Hepatocyte (in vitro differentiated cells): Measurements from ENCODE around the gene ZNF780A. TPM values are rescaled to one million over a fixed set of nuclear protein-coding genes. Genes with fewer than 3 reads are reported as not detected.
A peak's percentile ranks its signal among the peaks of the same experiment; 100 is the strongest.

Source experiments
- DNase-seq: peaks from one replicate; pipeline ENCODE4 v3.0.0-alpha.2; 2016; ENCODE audit warnings: low spot score
- H2AFZ ChIP-seq: fragments of 200-600 bp; sonication (generic); 2 replicates; pipeline ENCODE4 v1.6.0; 2016; ENCODE audit warnings: antibody characterized with exemption, mild to moderate bottlenecking
- H3K27ac ChIP-seq: fragments of 200-600 bp; sonication (generic); 2 replicates; pipeline ENCODE4 v1.5.1; 2016; ENCODE audit warnings: mild to moderate bottlenecking
- H3K27me3 ChIP-seq: fragments of 200-600 bp; sonication (generic); 2 replicates; pipeline ENCODE4 v1.6.1; 2016
- H3K36me3 ChIP-seq: fragments of 200-600 bp; sonication (generic); replicated peaks from 2 replicates; pipeline ENCODE4 v1.5.1; 2016; ENCODE audit warnings: low read depth; ENCODE audit not compliant: insufficient read depth
- H3K4me1 ChIP-seq: fragments of 200-600 bp; sonication (generic); 2 replicates; pipeline ENCODE4 v1.5.1; 2016; ENCODE audit warnings: mild to moderate bottlenecking, moderate library complexity; ENCODE audit not compliant: insufficient read depth
- H3K4me2 ChIP-seq: fragments of 200-600 bp; sonication (generic); 2 replicates; pipeline ENCODE4 v1.6.0; 2016
- H3K4me3 ChIP-seq: fragments of 200-600 bp; sonication (generic); 2 replicates; pipeline ENCODE4 v1.5.1; 2016; ENCODE audit warnings: mild to moderate bottlenecking
- H3K79me2 ChIP-seq: fragments of 200-600 bp; sonication (generic); 2 replicates; pipeline ENCODE4 v1.6.0; 2017; ENCODE audit warnings: mild to moderate bottlenecking
- H3K9me2 ChIP-seq: fragments of 200-600 bp; sonication (generic); replicated peaks from 2 replicates; pipeline ENCODE4 v1.6.0; 2017; ENCODE audit warnings: mild to moderate bottlenecking; ENCODE audit not compliant: insufficient read depth
- H3K9me3 ChIP-seq: fragments of 200-600 bp; sonication (generic); 2 replicates; pipeline ENCODE4 v1.5.1; 2016; ENCODE audit warnings: low read depth, mild to moderate bottlenecking
- H4K20me1 ChIP-seq: fragments of 200-600 bp; sonication (generic); 2 replicates; pipeline ENCODE4 v1.6.0; 2016; ENCODE audit warnings: mild to moderate bottlenecking; ENCODE audit not compliant: insufficient read depth, poor library complexity, severe bottlenecking
- EZH2 ChIP-seq: fragments of 200-600 bp; sonication (generic); IDR thresholded peaks from 2 replicates; pipeline ENCODE4 v1.6.1; 2016; ENCODE audit warnings: antibody characterized with exemption, mild to moderate bottlenecking, borderline replicate concordance
- EZH2phosphoT487 ChIP-seq: fragments of 200-600 bp; sonication (generic); IDR thresholded peaks from one replicate; pipeline ENCODE4 v1.6.1; 2018; ENCODE audit warnings: antibody characterized with exemption, mild to moderate bottlenecking, low read depth, moderate library complexity; ENCODE audit not compliant: unreplicated experiment, severe bottlenecking
- WGBS: methylation state at CpG from one replicate; pipeline ENCODE4 v1.1.6; 2016; ENCODE audit warnings: low lambda C conversion rate; ENCODE audit errors: missing lambda C conversion rate; 5-methylcytosine and 5-hydroxymethylcytosine counted together
- polyA plus RNA-seq: library from polyadenylated mRNA; unstranded; fragments of >200 nt; fragmentation: Nextera tagmentation; extraction: Ambion mirVana; gene quantifications from 2 replicates; pipeline ENCODE4 v1.2.1, GENCODE V29; 2016
- total RNA-seq: library from RNA; depleted of rRNA; stranded (reverse); fragments of >200 nt; gene quantifications from 2 replicates; pipeline ENCODE4 v1.2.3, GENCODE V29; 2014
- TF ChIP-seq, protein P1 (sequence below): fragments of 200-600 bp; sonication (generic); IDR thresholded peaks from 2 replicates; pipeline ENCODE4 v1.5.1; 2016; ENCODE audit warnings: antibody characterized with exemption, mild to moderate bottlenecking; ENCODE audit not compliant: poor library complexity

Gene ZNF780A
- total and polyA plus RNA-seq, 2 experiments from 2014 or later, result 6.0 to 14.9 TPM

GRCh38 chr19:40088299-40089047 lies 2.3 kb downstream of the ZNF780A start:
- TF ChIP-seq EZH2phosphoT487 (no peak), EZH2 (no peak)
- TF ChIP-seq, protein P1, sequence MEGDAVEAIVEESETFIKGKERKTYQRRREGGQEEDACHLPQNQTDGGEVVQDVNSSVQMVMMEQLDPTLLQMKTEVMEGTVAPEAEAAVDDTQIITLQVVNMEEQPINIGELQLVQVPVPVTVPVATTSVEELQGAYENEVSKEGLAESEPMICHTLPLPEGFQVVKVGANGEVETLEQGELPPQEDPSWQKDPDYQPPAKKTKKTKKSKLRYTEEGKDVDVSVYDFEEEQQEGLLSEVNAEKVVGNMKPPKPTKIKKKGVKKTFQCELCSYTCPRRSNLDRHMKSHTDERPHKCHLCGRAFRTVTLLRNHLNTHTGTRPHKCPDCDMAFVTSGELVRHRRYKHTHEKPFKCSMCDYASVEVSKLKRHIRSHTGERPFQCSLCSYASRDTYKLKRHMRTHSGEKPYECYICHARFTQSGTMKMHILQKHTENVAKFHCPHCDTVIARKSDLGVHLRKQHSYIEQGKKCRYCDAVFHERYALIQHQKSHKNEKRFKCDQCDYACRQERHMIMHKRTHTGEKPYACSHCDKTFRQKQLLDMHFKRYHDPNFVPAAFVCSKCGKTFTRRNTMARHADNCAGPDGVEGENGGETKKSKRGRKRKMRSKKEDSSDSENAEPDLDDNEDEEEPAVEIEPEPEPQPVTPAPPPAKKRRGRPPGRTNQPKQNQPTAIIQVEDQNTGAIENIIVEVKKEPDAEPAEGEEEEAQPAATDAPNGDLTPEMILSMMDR, result no peak
- DNase-seq, result no peak
- H3K27ac ChIP-seq, result no peak overlapping the region
- H3K9me2 ChIP-seq, result no peaks in the 10 kb centered on the region
- peak overlapping the region; percentile 79 for H3K4me2 ChIP-seq
- no peaks in the 10 kb centered on the region for H3K9me3 ChIP-seq
- peaks cover 3% of the 10 kb centered on the region for H4K20me1 ChIP-seq
- H2AFZ ChIP-seq, result no peak overlapping the region
- no peaks in the 10 kb centered on the region for H3K27me3 ChIP-seq
- WGBS, result 100% methylated on average over 5 of the region's 5 CpGs
- H3K4me3 ChIP-seq, result no peak overlapping the region
- H3K79me2 ChIP-seq, result peaks cover 59% of the 10 kb centered on the region
- H3K36me3 ChIP-seq, result no peaks in the 10 kb centered on the region
- peaks cover 8% of the 10 kb centered on the region for H3K4me1 ChIP-seq

GRCh38 chr19:40084948-40085347 lies 5.8 kb downstream of the ZNF780A start:
- Histone ChIP-seq H3K79me2 (peaks cover 58% of the 10 kb centered on the region), H3K9me2 (no peaks in the 10 kb centered on the region), H2AFZ (no peak overlapping the region), H3K9me3 (no peaks in the 10 kb centered on the region), H3K27ac (no peak overlapping the region), H4K20me1 (peaks cover 3% of the 10 kb centered on the region), H3K4me3 (no peak overlapping the region), H3K4me2 (no peak overlapping the region), H3K36me3 (no peaks in the 10 kb centered on the region), H3K27me3 (no peaks in the 10 kb centered on the region), H3K4me1 (peaks cover 8% of the 10 kb centered on the region)
- 83% methylated on average over 4 of the region's 4 CpGs for WGBS
- no peak for DNase-seq
- TF ChIP-seq, protein P1, result no peak
- TF ChIP-seq EZH2 (no peak), EZH2phosphoT487 (no peak)

DNA sequence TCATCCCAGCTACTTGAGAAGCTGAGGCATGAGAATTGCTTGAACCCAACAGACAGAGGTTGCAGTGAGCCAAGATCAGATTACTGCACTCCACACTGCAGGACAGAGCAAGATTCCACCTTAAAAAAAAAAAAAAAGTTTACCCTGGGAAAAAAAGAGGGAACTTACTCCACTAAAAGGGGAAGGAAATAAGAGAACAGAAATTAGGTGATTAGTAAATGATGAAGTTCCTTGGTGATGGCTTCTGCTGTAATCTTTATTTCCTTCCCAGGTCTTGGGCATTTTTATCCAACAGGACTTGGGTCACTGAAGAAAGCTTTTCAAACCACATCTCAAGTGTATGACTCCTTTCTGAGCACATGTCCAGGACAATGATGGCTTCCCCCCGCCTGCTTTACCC lies 9.3 kb downstream of the ZNF780A start:
- peaks cover 15% of the 10 kb centered on the region for H3K9me3 ChIP-seq
- H3K36me3 ChIP-seq, result peaks cover 3% of the 10 kb centered on the region

More for the DNA sequence above, 9.3 kb downstream of the ZNF780A start:
- Histone ChIP-seq H3K9me2 (no peaks in the 10 kb centered on the region), H3K4me3 (no peak overlapping the region), H3K4me2 (no peak overlapping the region), H3K27me3 (no peaks in the 10 kb centered on the region), H3K79me2 (peaks cover 26% of the 10 kb centered on the region), H2AFZ (no peak overlapping the region), H3K4me1 (no peaks in the 10 kb centered on the region), H3K27ac (no peak overlapping the region), H4K20me1 (no peaks in the 10 kb centered on the region)
- WGBS, result 89% methylated on average over 1 of the region's 1 CpG
- no peak for TF ChIP-seq EZH2
- TF ChIP-seq EZH2phosphoT487, result no peak
- TF ChIP-seq, protein P1, result no peak
- no peak for DNase-seq
